ENCODE results near the gene NKAIN2.

- TF ChIP-seq CTCF (IDR thresholded peaks at IDR 0.05) (no peak), POLR2A (IDR thresholded peaks at IDR 0.05) (no peak), POLR2AphosphoS5 (IDR thresholded peaks at IDR 0.05) (no peak)
Measured at GRCh38 chr6:124443541-124443940, 639.9 kb downstream of the NKAIN2 start.

All from breast epithelium (tissue), 3 donors.